MM.1S (cell line): Measurements from ENCODE around the gene SUCLA2.

Experiments
- DNase-seq: peaks from one replicate; pipeline ENCODE4 v3.0.0-alpha.2; 2015
- H2AFZ ChIP-seq: fragments of 300-600 bp; sonication (generic); 2 replicates; pipeline ENCODE4 v1.6.0; 2016; ENCODE audit warnings: antibody characterized with exemption, low read length
- H3F3A ChIP-seq: fragments of 300-600 bp; sonication (generic); 2 replicates; pipeline ENCODE4 v1.6.1; 2016; ENCODE audit warnings: mild to moderate bottlenecking, antibody characterized with exemption, low read length, moderate library complexity, mixed read lengths; ENCODE audit not compliant: insufficient read depth
- H3K27ac ChIP-seq: fragments of 300-600 bp; sonication (generic); 2 replicates; pipeline ENCODE4 v1.5.1; 2016; ENCODE audit warnings: mild to moderate bottlenecking, low read length
- H3K27me3 ChIP-seq: fragments of 300-600 bp; sonication (generic); replicated peaks from 2 replicates; pipeline ENCODE4 v1.6.0; 2016; ENCODE audit warnings: low read length; ENCODE audit not compliant: insufficient read depth
- H3K36me3 ChIP-seq: fragments of 300-600 bp; sonication (generic); replicated peaks from 2 replicates; pipeline ENCODE4 v1.6.1; 2016; ENCODE audit warnings: mild to moderate bottlenecking, low read length, mixed read lengths; ENCODE audit not compliant: insufficient read depth
- H3K4me1 ChIP-seq: fragments of 300-600 bp; sonication (generic); 2 replicates; pipeline ENCODE4 v1.6.1; 2016; ENCODE audit warnings: low read length, mixed read lengths
- H3K4me2 ChIP-seq: fragments of 300-600 bp; sonication (generic); 2 replicates; pipeline ENCODE4 v1.6.0; 2016; ENCODE audit warnings: low read depth, low read length
- H3K4me3 ChIP-seq: fragments of 300-600 bp; sonication (generic); 2 replicates; pipeline ENCODE4 v1.5.1; 2016; ENCODE audit warnings: low read length, mixed read lengths
- H3K79me2 ChIP-seq: fragments of 300-600 bp; sonication (generic); 2 replicates; pipeline ENCODE4 v1.6.1; 2016; ENCODE audit warnings: mixed run types, low read length, mixed read lengths
- H3K9ac ChIP-seq: fragments of 300-600 bp; sonication (generic); 2 replicates; pipeline ENCODE4 v1.6.1; 2016; ENCODE audit warnings: low read length, mixed read lengths
- H3K9me2 ChIP-seq: fragments of 300-600 bp; sonication (generic); replicated peaks from 2 replicates; pipeline ENCODE4 v1.6.1; 2016; ENCODE audit warnings: mild to moderate bottlenecking, low read length, mixed read lengths; ENCODE audit not compliant: insufficient read depth
- H3K9me3 ChIP-seq: fragments of 300-600 bp; sonication (generic); replicated peaks from 2 replicates; pipeline ENCODE4 v1.6.1; 2016; ENCODE audit warnings: mild to moderate bottlenecking, low read length, mixed read lengths; ENCODE audit not compliant: insufficient read depth
- H4K20me1 ChIP-seq: fragments of 300-600 bp; sonication (generic); 2 replicates; pipeline ENCODE4 v1.6.1; 2016; ENCODE audit warnings: mild to moderate bottlenecking, low read length, moderate library complexity, mixed read lengths; ENCODE audit not compliant: insufficient read depth
- CTCF ChIP-seq: fragments of 300-600 bp; sonication (generic); IDR thresholded peaks from 2 replicates; pipeline ENCODE4 v1.5.1; 2016; ENCODE audit warnings: antibody characterized with exemption, low read length, mixed read lengths
- EZH2 ChIP-seq: fragments of 300-600 bp; sonication (generic); optimal IDR thresholded peaks from 2 replicates; pipeline ENCODE3; 2017; ENCODE audit warnings: low read depth, mild to moderate bottlenecking, antibody characterized with exemption, low read length, mixed read lengths
- EZH2phosphoT487 ChIP-seq: fragments of 300-600 bp; sonication (generic); IDR thresholded peaks from 2 replicates; pipeline ENCODE4 v1.6.1; 2018; ENCODE audit warnings: antibody characterized with exemption, low read length

The SUCLA2 gene

GRCh38 chr13:48000559-48001113 is 437 bp downstream of the SUCLA2 start:
- H3K27me3 ChIP-seq = no peaks in the 10 kb centered on the region
- H3F3A ChIP-seq = no peaks in the 10 kb centered on the region
- no peaks in the 10 kb centered on the region for H4K20me1 ChIP-seq
- H2AFZ ChIP-seq = peak overlapping the region; percentile 75
- H3K36me3 ChIP-seq = no peaks in the 10 kb centered on the region
- peak overlapping the region; percentile 91 for H3K4me3 ChIP-seq
- DNase-seq = peak; percentile 8
- H3K4me1 ChIP-seq = no peaks in the 10 kb centered on the region
- H3K9me3 ChIP-seq = no peaks in the 10 kb centered on the region
- peak overlapping the region; percentile 77 for H3K4me2 ChIP-seq
- no peak overlapping the region for H3K27ac ChIP-seq
- H3K9me2 ChIP-seq = no peaks in the 10 kb centered on the region
- peak overlapping the region; percentile 79 for H3K9ac ChIP-seq
- no peak for TF ChIP-seq EZH2phosphoT487
- no peak for TF ChIP-seq CTCF
- TF ChIP-seq EZH2 = no peak
- peaks cover 32% of the 10 kb centered on the region for H3K79me2 ChIP-seq

GRCh38 chr13:47999973-48000372 is 1.1 kb downstream of the SUCLA2 start:
- Histone ChIP-seq H3K36me3 (no peaks in the 10 kb centered on the region; the same call in 1 of the 2 replicates), H3K9ac (no peak overlapping the region), H3K27ac (no peak overlapping the region), H3K9me3 (no peaks in the 10 kb centered on the region), H3K27me3 (no peaks in the 10 kb centered on the region), H3F3A (no peaks in the 10 kb centered on the region), H3K4me3 (peak overlapping the region; percentile 91; the same call in 1 of the 2 replicates), H3K79me2 (peaks cover 32% of the 10 kb centered on the region), H3K4me1 (no peaks in the 10 kb centered on the region), H2AFZ (no peak overlapping the region), H3K4me2 (peak overlapping the region; percentile 77), H3K9me2 (no peaks in the 10 kb centered on the region), H4K20me1 (no peaks in the 10 kb centered on the region)
- TF ChIP-seq EZH2 (no peak), EZH2phosphoT487 (no peak), CTCF (no peak)
- no peak for DNase-seq

- H3K27ac ChIP-seq = no peak overlapping the region
- no peak overlapping the region for H2AFZ ChIP-seq
- H3K9me2 ChIP-seq = no peaks in the 10 kb centered on the region
- H3K27me3 ChIP-seq = no peaks in the 10 kb centered on the region
- H3K36me3 ChIP-seq = no peaks in the 10 kb centered on the region; the same call in 1 of the 2 replicates
- no peak overlapping the region for H3K4me3 ChIP-seq
- peaks cover 32% of the 10 kb centered on the region for H3K79me2 ChIP-seq
- no peak overlapping the region for H3K9ac ChIP-seq
- no peak overlapping the region for H3K4me2 ChIP-seq
- no peaks in the 10 kb centered on the region for H3K4me1 ChIP-seq
- H4K20me1 ChIP-seq = no peaks in the 10 kb centered on the region
- DNase-seq = no peak
- no peaks in the 10 kb centered on the region for H3K9me3 ChIP-seq
- no peaks in the 10 kb centered on the region for H3F3A ChIP-seq
- no peak for TF ChIP-seq EZH2phosphoT487
- no peak for TF ChIP-seq EZH2
- TF ChIP-seq CTCF = no peak
Measured at GRCh38 chr13:47997384-47997783, 3.7 kb downstream of the SUCLA2 start.
